ENCODE measurements around the gene SFXN4.

SFXN4 gene, protein sequence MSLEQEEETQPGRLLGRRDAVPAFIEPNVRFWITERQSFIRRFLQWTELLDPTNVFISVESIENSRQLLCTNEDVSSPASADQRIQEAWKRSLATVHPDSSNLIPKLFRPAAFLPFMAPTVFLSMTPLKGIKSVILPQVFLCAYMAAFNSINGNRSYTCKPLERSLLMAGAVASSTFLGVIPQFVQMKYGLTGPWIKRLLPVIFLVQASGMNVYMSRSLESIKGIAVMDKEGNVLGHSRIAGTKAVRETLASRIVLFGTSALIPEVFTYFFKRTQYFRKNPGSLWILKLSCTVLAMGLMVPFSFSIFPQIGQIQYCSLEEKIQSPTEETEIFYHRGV

DNA sequence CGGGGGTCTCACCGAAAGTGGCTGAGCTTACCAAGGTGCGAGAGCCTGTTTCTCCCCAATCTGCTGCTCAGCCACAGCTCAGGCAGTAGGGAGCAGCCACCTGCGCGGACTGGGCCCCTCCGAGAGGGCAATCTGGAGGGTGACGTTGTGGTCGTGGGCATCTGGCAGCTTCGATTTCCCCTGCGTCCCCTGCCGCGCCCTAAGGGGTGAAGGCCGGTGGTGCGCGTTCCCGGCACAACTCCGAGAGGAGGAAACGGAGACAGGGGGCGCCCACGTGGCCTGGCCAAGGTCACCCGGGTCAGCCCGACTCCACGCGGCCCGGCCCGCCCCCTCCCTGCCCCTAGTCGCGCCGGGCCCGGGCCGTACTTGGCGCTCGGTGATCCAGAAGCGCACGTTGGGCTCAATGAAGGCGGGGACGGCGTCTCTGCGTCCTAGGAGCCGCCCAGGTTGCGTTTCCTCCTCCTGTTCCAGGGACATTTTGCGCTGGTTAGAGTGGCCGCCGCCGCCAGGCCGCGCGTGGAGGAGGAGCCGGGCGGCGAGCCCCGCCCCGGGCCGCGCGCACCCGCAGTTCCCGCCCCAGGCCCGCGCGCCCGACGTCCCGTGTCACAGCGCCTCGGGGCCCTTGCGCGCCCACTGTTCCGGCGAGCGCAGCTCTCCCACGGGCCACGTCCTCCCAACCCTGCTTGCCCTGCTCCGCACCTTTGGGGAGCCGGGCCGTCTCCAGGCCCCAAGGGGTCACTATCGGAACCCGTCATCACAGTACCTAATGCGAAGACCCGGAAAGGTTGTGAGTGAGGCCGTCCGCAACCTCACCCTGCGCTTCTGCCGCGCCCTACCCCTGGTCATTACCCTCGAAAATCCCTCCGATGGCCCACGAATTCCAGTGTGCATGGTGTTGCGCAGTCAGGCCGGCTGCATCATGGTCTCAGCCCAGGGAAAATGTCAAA lies at the start of gene SFXN4:
Gene SFXN4, minus strand, starts transcription at position 544 of the 947 bp plus-strand sequence. Its CDS starts 67 bp downstream, at position 477.
- DNase-seq: peak; percentile 72 to 84

DNA sequence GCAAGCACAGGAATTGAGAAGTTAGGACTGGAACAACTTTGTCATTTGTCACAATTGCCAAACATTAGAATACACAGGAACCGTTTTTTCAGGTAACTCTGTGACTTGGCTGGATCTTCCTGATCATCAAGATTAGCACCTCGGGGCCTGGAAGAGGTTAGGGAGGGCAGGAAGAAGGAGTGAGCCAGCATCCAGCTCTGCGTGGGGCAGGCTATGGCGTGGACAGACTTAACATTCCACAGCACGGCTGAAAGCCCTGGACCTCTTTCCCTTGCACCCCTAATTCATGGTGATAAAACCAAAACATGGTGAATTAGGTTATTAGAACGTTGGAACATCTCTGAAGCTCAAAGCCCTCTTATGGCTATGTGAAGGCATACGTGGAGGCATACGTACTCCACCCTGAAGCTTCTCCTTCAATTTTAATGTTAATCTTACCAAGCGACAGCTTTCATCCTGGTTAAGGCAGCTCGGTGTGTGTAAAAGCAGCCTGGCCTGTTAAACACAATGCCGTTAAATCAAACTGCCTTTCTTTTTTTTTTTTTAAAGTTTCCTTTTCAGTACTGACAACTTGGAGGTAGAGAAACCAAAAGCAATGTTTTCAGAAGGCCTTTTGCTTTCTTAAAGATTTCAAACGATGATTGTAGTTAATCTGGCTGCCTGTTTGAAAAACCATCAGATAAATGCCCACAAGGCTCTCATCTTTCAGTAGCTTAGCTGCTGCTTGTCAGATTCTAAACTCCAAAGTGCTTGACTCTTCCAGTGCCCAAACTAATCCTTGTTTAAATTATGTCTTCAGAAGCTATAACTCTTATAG lies 46.3 kb upstream of the SFXN4 start:
- peak in 1 of 2 donors; percentile 55 for DNase-seq

DNA sequence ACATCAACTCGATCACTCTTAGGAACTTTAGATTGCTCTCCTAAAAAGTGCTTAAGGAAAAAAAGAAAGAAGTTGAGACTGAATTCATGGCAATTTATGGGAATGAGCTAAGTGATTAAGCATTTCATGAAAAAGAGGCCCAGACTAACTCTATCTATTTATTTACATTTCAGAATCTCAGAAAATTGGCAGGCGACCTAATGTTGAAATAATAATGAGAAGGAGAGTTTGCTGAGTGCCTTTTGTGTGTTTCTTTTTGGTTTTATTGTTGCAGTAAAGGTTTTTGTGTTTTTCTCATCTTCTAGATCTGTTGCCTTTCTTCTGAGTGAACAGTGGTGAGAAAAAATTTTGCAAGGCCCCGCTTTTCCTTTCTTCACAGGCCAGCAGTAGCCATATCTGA lies 45.7 kb upstream of the SFXN4 start:
- no peak for DNase-seq

DNA sequence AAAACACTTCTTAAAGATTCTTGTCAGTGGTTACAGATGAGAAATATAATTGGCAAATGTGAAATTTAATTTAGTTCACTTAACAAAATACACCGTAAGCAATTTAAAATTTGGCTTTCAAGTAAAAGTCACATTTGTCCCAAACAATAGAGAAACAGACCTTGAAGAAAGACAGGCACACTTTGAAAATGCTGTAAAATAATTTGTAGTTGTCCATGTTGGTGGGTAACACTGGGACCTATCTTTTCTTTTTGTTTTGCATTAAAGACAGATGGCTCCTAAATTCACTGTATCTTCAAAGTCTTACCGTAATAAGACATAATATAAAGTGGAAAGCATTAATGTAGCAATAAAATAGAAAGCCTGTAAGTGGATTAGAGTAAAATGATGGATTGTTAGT lies 45.1 kb upstream of the SFXN4 start:
- DNase-seq: no peak

DNA sequence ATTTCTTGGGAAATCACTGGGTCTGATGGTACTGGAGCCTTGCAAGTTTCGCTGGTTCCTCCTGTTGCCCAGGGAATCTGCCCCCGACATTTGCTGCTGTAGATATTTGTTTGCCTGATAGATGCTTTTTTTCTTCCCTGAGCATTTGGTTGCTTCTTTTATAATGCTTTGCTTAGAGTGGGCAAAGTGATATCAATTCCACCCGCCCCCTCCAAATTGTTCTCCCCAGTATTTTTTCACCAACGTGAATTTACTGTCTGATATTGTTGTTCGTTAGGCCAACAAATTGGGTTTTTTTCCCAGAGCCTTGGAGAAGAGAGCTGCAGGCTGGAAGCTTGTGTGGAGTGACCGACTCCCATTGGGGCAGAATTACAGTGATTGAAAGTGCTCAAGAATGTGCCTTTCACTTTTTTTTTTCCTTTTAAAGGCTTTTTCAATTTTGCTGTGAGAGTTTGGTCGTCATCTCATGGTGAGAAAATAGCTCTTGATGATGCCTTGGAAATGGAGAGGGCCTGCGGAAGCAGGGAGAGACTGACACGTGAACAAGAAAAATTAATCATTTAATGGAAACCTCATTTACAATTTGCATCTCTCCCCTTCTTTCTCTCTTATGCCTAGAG lies 44.3 kb upstream of the SFXN4 start:
- DNase-seq: no peak

DNA sequence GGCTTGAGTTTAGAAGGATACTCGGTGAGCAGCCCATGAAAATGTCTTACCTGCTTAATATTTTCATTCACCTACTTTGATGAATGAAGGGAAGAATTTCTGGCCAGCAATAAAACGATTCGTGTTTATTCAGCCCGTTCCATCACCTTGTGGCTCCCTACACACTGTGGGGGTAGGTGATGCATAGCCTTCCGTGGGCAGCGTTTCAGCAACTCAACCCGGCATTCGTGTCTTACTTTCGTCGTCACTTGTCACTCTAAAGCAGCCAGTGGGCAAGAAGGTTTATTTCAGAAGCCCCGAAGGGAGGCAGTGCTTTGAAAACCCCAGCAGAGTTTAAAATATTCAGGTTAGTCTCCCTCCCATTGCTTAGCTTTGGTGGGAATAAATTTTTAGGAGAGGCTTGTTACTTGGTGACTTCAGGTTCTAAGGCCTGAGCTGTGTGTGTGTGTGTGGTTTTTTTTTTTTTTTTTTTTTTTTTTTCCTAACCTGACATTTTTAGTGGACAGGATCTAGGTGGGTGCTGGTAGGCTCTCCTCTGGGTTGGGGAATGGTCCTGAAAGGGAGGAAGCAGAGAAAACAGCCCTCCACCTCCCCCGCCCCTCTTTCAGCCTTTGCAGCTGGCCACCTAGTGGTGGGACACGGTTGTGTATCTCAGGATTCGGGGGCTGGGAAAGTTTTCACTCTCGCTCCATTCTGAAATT lies 43.7 kb upstream of the SFXN4 start:
- peak; percentile 42 to 62 for DNase-seq

DNA sequence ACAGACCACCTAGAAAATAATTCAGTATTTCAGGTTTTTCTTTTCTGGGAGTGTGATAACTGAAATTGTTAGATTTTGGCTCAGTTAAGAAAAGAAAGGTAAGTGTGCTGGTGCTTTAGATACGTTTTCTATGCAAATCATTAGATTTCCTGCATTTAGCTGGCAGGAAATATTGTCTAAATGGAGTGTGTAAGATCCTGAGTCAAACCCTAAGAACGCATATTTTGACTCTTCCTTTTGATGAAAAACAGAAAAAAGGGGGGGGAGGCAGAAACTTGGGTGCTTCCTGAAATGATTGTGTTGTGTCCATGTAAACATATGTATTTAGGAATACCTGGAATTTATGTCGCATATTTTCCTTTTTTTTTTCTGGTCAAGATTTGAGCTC lies 43.0 kb upstream of the SFXN4 start:
- no peak for DNase-seq

DNA sequence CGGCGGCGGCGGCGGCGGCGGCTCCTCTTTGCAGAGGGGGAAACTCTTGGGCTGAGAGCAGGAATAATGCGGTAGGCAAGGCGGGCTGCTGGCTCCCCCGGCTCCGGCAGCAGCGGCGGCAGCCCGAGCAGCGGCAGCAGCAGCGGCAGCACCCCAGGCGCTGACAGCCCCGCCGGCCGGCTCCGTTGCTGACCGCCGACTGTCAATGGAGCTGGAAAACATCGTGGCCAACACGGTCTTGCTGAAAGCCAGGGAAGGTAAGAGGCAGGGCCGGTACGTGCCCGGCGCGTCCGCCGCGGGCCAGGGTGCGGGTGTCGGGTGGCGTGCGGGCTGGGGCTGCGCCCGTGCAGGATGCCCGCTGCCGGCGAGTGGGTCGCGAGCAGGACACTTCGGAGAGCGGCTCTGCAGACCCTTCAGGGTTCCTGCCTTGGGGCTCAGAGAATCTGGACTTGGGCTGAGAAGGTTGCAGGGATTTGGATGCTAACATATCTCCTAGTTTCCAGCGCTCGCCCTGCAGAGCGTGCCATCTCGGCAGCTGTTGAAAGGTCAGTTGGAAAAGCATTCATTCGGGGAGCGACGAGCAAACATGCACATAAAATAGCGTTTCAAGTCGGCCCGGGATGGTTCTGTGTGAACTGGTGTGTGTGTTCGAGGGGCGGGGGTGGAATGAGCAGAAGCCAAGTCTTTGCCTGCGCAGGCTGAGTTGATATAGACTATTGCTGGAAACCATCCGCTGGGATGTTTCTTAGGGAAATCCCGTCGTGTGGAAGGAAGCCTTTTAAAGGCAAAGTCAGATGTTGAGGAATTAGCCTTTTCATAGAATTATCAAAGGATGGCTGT lies 42.4 kb upstream of the SFXN4 start:
- peak in 1 of 2 donors; percentile 14 for DNase-seq

DNA sequence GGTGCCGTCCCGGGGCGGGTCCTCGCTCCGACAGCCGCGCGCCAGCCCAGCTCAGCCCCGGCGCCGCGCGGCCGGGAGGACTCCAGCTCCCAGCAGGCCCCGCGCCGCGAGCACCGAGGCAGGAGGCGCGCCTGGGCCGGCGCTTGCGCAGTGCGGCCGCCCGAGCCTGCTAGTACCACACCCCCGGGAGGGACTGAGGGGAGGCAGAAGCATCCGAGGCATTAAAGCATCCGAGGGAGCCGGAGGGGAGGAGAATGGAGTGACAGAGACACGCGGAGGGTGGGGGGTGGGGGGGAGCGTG lies 41.8 kb upstream of the SFXN4 start, which contains the start of gene GRK5:
Gene GRK5, plus strand, starts transcription at position 206 of the 301 bp plus-strand sequence. CDS start 347 bp downstream, outside the sequence.
- peak; percentile 98 for DNase-seq

DNA sequence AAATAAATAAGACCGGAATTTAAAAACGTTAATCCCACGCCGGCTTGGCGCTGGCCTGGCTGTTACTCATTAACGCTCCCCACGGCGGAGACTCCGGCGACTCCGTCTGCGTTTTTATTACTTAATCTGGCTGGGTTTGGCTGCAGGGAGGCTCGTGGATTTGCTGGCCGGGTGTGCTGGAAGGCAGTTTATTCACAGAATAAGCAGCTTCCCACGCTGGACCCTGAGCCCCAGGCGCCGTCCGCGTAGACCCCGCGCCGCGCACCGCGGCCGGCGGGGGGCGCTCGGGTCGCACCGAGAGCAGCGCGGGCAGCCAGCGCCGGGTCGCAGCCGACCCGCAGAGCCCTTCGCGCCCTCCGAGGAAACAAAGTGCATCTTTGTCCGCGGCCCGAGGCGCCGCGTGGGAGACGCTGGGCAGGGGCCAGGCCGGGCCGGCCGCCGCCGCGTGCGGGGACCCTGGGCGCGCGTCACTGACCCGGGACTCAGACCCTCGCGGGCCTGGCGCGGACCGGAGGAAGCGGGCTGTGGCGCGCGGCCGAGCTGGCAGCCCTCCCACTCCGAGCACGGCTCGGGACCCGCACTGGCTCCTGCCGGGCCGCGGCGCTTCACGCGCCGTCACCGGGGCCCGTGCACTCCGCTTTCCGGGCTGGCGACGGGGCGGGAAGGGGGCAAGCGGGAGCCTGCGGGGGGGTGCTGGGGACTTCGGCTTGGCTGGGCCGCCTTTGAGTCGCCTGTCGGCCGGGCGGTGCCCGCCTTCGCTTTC lies 41.3 kb upstream of the SFXN4 start:
- peak; percentile 67 to 77 for DNase-seq

DNA sequence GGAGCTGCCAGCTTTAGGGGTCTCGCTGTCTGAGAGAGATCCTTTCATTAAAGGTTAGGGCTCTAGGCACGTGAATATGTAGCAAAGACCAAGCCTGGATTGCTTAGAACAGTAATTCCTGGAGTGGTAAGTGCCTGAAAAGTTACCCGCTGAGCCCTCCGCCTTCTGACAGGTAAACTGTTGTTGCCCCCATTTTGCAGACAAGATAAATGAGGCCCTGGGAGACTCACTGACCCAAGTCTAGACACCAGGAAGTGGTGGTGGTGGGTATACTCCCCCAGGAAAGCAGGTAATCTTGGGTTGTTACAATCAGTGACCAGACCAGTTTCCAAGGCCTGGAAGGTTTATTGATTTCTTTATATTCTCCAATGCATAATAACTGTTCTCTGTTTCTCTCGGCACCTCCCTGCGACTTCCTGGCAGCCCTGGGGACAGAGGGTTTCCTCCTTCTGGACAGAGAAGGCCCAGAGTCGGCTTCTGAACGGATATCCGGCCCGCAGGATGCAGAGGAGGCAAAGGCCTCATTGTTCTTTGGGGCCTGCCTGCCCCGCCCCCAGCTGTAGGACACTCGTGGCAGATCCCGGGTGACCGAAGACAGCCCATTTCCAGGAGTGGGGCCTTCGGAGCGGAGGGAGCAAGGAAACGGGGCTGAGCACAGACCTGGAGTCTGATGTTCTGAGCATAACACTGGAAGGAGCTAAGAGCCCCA lies 40.5 kb upstream of the SFXN4 start:
- peak; percentile 25 to 51 for DNase-seq

DNA sequence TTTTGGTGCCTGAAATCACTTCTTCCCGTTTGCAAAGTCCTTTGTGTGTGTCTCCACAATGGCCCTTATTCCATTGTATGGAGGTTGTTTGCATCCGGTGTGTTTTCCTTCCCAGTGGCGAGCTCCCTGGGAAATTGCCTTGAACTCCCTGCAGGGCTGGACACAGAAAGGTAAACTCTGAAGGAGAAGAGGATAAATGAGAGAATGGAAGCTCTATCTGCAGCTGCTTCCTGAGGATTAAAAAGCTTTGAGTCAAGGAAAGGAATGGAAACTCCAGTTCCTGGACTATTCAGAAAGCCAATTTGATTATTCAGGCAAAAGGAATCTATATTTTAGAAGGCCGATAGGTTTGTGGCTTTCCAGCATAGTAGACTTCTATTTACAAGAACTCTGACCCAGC lies 37.5 kb upstream of the SFXN4 start:
- DNase-seq: no peak

DNA sequence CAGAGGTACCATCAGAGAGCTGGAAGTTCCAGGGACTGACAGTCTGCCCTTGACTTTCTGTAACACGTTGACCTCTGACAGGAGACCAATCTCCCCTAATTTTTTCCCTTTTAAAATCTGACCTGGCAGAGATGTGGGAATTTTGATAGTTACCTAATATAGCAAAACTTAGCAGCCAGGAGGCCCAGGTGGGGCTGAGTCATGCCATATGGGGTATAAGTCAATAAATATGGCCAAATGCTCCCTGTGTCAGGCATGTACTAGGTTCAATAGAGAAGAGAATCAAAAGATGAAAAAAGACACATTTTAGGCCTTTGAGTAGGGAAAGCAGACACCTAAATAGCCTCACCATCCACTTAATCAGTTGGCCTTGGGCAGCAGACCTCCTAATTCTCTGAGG lies 35.7 kb upstream of the SFXN4 start:
- no peak for DNase-seq

DNA sequence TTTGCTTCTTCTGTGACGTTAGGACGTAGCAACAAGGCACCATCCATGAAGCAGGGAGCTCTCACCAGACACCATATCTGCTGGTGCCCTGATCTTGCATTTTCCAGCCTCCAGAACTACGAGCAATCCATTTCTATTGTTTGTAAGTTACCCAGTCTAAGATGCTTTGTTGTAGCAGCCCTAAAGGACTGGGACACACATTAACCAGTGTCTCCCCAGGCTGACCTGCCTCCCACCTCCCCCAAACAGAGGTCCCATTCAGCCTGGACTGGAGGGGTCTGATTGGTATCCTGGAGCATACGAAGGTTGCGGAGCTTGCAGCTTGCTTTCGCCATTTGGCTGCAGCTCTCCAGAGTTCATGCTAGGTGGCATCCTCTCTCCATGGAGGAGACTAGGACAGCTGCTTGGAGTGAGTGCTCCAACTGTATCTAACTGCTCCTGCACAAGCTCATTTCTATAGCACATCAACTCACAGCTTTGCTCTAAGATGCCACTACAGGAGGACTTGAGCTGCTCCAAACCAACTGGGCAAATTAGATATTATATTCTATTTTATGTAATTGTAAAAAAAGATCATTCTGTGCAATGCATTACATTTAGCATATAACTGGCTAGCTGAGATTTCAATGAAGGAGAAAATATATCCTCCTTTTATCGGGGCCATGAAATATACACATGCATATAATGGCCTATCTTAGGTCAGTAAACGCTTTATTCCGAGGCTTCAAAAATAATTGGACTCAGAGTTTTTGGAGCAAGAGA lies 33.9 kb upstream of the SFXN4 start:
- peak; percentile 57 to 66 for DNase-seq

DNA sequence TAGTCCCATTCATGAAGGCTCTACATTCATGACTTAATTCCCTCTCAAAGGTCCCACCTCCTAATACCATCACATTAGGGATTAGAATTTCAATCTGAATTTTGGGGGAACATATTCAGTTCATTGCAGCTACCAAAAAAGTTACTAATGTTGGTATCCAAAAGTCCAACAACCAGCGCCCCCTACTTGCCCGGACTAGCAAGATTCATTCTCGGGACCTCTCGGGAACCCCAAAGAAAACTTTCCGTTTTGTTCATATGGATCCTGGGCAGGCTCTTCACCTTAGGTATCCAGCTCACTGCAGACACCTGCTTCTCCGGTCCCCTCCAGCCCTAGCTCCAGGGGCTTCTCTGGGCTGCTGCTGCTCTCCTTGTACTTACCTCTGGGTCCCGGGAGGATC lies 32.9 kb upstream of the SFXN4 start:
- peak in 1 of 2 donors; percentile 39 for DNase-seq

DNA sequence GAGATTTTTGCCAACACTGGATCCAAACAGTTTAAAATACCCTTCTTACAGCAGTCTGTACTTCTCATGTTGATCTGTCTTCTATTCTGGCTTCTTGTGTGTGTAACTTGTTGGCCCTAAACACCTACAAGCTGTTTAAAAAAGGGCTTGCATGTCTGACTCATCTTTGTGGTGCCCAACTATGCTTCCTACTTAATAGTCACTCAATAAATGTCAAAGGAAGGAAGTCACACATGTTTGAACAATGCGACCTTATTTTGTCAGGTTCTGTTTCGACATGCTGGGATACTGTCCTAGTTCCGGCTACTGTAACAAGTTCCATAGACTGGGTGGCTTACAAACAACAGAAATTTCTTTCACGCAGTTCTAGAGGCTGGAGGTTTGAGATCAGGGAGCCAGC lies 32.4 kb upstream of the SFXN4 start:
- DNase-seq: no peak

DNA sequence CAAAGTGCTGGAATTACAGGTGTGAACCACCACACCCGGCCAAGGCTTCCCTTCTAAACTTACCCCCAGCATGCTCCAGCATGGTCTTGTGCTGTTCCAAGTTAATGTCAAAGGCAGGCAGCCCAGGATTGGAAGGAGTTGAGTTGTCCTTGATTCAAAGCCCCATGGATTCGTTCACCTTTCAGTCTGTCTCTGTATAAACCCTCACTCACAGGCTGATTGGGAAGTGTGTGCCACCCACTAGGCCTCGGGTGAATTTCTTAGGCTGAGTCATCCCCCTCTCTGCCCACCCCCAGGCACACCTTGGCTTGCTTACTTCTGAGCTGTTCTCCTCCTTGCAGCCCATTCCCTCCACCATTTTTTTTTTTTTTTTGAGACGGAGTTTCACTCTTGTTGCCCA lies 26.4 kb upstream of the SFXN4 start:
- no peak for DNase-seq

DNA sequence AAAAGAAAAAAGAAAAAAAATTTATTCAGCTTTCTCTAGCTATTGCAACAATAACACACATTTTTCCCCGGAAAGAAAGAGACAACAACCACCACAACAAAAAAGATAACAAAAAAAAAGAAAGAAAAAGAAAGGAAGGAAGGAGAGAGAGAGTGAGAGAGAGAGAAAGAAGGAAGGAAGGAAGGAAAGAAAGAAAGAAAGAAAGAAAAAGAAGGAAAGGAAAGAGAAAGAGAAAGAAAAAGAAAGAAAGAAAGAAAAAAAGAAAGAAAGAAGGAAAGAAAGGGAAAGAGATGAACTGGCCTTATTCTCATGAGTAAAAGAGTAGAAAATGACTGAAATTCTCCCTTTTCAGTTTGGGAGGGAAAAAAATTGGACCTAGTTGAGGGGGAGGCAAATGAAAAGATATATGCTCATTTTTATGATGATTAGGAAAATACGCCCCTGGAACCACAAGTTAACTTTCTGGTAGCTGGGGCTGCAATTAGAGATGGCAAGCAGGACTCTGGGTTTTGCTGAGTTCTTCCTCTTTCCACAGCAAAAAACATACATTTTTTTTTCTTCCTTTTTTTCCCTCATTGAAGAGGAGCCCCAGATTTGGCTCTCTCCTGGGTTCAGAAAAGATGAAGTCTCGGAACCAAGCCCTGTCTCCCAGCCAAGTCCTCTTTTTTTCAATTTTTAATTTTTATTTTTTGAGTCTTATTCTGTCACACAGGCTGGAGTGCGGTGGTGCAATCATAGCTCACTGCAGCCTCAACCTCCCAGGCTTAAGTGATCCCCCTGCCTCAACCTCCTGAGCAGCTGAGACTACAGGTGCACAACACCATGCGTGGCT lies 25.7 kb upstream of the SFXN4 start:
- DNase-seq: no peak

All from CD4-positive, alpha-beta T cell treated with Interferon alpha-2 for 1 hour (primary cell).